ENCODE measurements around the gene BEST1. TPM values are rescaled to one million over a fixed set of nuclear protein-coding genes. Genes with fewer than 3 reads are reported as not detected.

BEST1 gene
- total and polyA plus RNA-seq, 2 of the 13 experiments (the other 11 are each of a cell fraction or from before 2014, with no cell fraction given) = 0.09 to 0.65 TPM

- TF ChIP-seq FUBP1 (CRISPR knock-in tag; IDR thresholded peaks at IDR 0.05; ENCODE audit: borderline replicate concordance) (0 out of 2 replicates have a peak, but pooled peaks have one; percentile 50), SMAD9 (CRISPR knock-in tag; IDR thresholded peaks at IDR 0.05) (no peak), IRF9 (CRISPR knock-in tag; IDR thresholded peaks at IDR 0.05; ENCODE audit: borderline replicate concordance) (no peak), KMT2B (CRISPR knock-in tag; IDR thresholded peaks at IDR 0.05) (no peak; the same call in 1 of the 2 replicates), ZNF607 (CRISPR knock-in tag; IDR thresholded peaks at IDR 0.05; ENCODE audit: borderline replicate concordance) (no peak; the same call in 1 of the 2 replicates), FLYWCH1 (CRISPR knock-in tag; IDR thresholded peaks at IDR 0.05) (no peak), ZNF792 (CRISPR knock-in tag; IDR thresholded peaks at IDR 0.05) (no peak; the same call in 1 of the 2 replicates), CREB1 (IDR thresholded peaks at IDR 0.05) (no peak), CREB1 (CRISPR knock-in tag; IDR thresholded peaks at IDR 0.05) (peak; percentile 57), SPEN (CRISPR knock-in tag; IDR thresholded peaks at IDR 0.05; ENCODE audit: low read depth) (peak; percentile 63), FOSL1 (CRISPR knock-in tag; IDR thresholded peaks at IDR 0.05; ENCODE audit: borderline replicate concordance) (no peak), RAD51 (IDR thresholded peaks at IDR 0.05; ENCODE audit: borderline replicate concordance) (no peak), JDP2 (CRISPR knock-in tag; IDR thresholded peaks at IDR 0.05; ENCODE audit: borderline replicate concordance) (no peak), MTF1 (CRISPR knock-in tag; IDR thresholded peaks at IDR 0.05) (no peak), CEBPZ (IDR thresholded peaks at IDR 0.05; ENCODE audit: low read length) (no peak), ZNF235 (CRISPR knock-in tag; IDR thresholded peaks at IDR 0.05; ENCODE audit: borderline replicate concordance) (no peak; the same call in 1 of the 2 replicates), TSC22D2 (CRISPR knock-in tag; IDR thresholded peaks at IDR 0.05; ENCODE audit: borderline replicate concordance) (0 out of 2 replicates have a peak, but pooled peaks have one; percentile 23)
- TF ChIP-seq, protein P1, sequence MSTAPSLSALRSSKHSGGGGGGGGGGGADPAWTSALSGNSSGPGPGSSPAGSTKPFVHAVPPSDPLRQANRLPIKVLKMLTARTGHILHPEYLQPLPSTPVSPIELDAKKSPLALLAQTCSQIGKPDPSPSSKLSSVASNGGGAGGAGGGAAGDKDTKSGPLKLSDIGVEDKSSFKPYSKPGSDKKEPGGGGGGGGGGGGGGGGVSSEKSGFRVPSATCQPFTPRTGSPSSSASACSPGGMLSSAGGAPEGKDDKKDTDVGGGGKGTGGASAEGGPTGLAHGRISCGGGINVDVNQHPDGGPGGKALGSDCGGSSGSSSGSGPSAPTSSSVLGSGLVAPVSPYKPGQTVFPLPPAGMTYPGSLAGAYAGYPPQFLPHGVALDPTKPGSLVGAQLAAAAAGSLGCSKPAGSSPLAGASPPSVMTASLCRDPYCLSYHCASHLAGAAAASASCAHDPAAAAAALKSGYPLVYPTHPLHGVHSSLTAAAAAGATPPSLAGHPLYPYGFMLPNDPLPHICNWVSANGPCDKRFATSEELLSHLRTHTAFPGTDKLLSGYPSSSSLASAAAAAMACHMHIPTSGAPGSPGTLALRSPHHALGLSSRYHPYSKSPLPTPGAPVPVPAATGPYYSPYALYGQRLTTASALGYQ (CRISPR knock-in tag; IDR thresholded peaks at IDR 0.05) = peak; percentile 83
- TF ChIP-seq, protein P2, sequence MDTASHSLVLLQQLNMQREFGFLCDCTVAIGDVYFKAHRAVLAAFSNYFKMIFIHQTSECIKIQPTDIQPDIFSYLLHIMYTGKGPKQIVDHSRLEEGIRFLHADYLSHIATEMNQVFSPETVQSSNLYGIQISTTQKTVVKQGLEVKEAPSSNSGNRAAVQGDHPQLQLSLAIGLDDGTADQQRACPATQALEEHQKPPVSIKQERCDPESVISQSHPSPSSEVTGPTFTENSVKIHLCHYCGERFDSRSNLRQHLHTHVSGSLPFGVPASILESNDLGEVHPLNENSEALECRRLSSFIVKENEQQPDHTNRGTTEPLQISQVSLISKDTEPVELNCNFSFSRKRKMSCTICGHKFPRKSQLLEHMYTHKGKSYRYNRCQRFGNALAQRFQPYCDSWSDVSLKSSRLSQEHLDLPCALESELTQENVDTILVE (CRISPR knock-in tag; IDR thresholded peaks at IDR 0.05) = no peak
- TF ChIP-seq, protein P3, sequence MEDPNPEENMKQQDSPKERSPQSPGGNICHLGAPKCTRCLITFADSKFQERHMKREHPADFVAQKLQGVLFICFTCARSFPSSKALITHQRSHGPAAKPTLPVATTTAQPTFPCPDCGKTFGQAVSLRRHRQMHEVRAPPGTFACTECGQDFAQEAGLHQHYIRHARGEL (CRISPR knock-in tag; IDR thresholded peaks at IDR 0.05) = no peak
Measured at GRCh38 chr11:61972672-61973475, 22.7 kb downstream of the BEST1 start (continued).
